ENCODE data around the gene SNRNP40. TPM values are rescaled to one million over a fixed set of nuclear protein-coding genes. Genes with fewer than 3 reads are reported as not detected.

SNRNP40 gene
- total and polyA plus RNA-seq, 2 of the 13 experiments (the other 11 are each of a cell fraction or from before 2014, with no cell fraction given), result 51.0 to 147 TPM

GRCh38 chr1:31218705-31219104, 77.9 kb downstream of the SNRNP40 start (continued):
- TF ChIP-seq ZNF597 (CRISPR knock-in tag; IDR thresholded peaks at IDR 0.05) (no peak), NFIC (IDR thresholded peaks at IDR 0.05; ENCODE audit: low read length) (no peak), SMARCC2 (IDR thresholded peaks at IDR 0.05) (no peak), CTCF (CRISPR knock-in tag; IDR thresholded peaks at IDR 0.05) (no peak), ZNF670 (CRISPR knock-in tag; IDR thresholded peaks at IDR 0.05; ENCODE audit: borderline replicate concordance) (no peak), GPN1 (CRISPR knock-in tag; IDR thresholded peaks at IDR 0.05; ENCODE audit: borderline replicate concordance) (no peak), LRRFIP1 (CRISPR knock-in tag; conservative IDR thresholded peaks at IDR 0.05) (no peak), ELF3 (CRISPR knock-in tag; IDR thresholded peaks at IDR 0.05) (no peak), CREBL2 (CRISPR knock-in tag; IDR thresholded peaks at IDR 0.05; ENCODE audit: borderline replicate concordance) (no peak), CCAR2 (optimal IDR thresholded peaks at IDR 0.05; ENCODE audit: low read depth, low read length) (no peak), EHMT2 (IDR thresholded peaks at IDR 0.05; ENCODE audit: borderline replicate concordance, low read depth, low read length) (no peak), ZNF615 (CRISPR knock-in tag; IDR thresholded peaks at IDR 0.05; ENCODE audit: borderline replicate concordance) (no peak), ATF6 (CRISPR knock-in tag; conservative IDR thresholded peaks at IDR 0.05) (no peak), AKNA (CRISPR knock-in tag; IDR thresholded peaks at IDR 0.05; ENCODE audit: borderline replicate concordance) (no peak)

All from HepG2 (cell line).